GM10266 (cell line): ENCODE results near the gene CENPQ.
A peak's percentile ranks its signal among the peaks of the same experiment; 100 is the strongest.

ENCODE experiments used
- DNase-seq: peaks from one replicate; pipeline ENCODE4 v3.0.0; 2012; ENCODE audit errors: extremely low spot score
- CTCF ChIP-seq: IDR thresholded peaks from 2 replicates; pipeline ENCODE4 v1.5.1; 2012; ENCODE audit warnings: mild to moderate bottlenecking, low read depth; ENCODE audit not compliant: control insufficient read depth, insufficient read depth; ENCODE audit errors: missing control alignments

The CENPQ gene

GRCh38 chr6:49528571-49528970, 65.4 kb downstream of the CENPQ start:
- TF ChIP-seq CTCF = no peak
- DNase-seq = no peak

- TF ChIP-seq CTCF = no peak
Observed at GRCh38 chr6:49530141-49530776, 67.1 kb downstream of the CENPQ start.

GRCh38 chr6:49531774-49532569, 68.8 kb downstream of the CENPQ start:
- DNase-seq = peak; percentile 23
- peak; percentile 80 for TF ChIP-seq CTCF

More at GRCh38 chr6:49530141-49530776, 67.1 kb downstream of the CENPQ start:
- no peak for DNase-seq

GRCh38 chr6:49535795-49536194, 72.6 kb downstream of the CENPQ start:
- no peak for DNase-seq

GRCh38 chr6:49539102-49539501, 75.9 kb downstream of the CENPQ start:
- TF ChIP-seq CTCF = no peak
- DNase-seq = no peak

More at GRCh38 chr6:49535795-49536194, 72.6 kb downstream of the CENPQ start:
- TF ChIP-seq CTCF = no peak

GRCh38 chr6:49540614-49541013, 77.4 kb downstream of the CENPQ start:
- no peak for TF ChIP-seq CTCF

GRCh38 chr6:49541210-49541724, 78.1 kb downstream of the CENPQ start:
- DNase-seq = no peak
- TF ChIP-seq CTCF = no peak

More at GRCh38 chr6:49540614-49541013, 77.4 kb downstream of the CENPQ start:
- no peak for DNase-seq
